HG02973 (cell line): ENCODE data around the gene AKR1E2.

ENCODE experiments used
- ATAC-seq: cut with Tn5 transposase; IDR thresholded peaks from one replicate; pipeline ENCODE4 v1.9.1; 2021; ENCODE audit warnings: moderate library complexity; ENCODE audit not compliant: unreplicated experiment

The AKR1E2 gene

GRCh38 chr10:4889959-4890358 is 64.0 kb downstream of the AKR1E2 start:
- no peak for ATAC-seq

- no peak for ATAC-seq
These were observed 66.7 kb downstream of the AKR1E2 start for GRCh38 chr10:4892681-4893080.

- no peak for ATAC-seq
These were observed 68.3 kb downstream of the AKR1E2 start for GRCh38 chr10:4894335-4894734.
